Prostate gland (tissue), 2 donors: ENCODE data around the gene CYCS.
A peak's percentile ranks its signal among the peaks of the same experiment; 100 is the strongest.

Source experiments
- POLR2A ChIP-seq: fragments of 450-650 bp; IDR thresholded peaks from one replicate; pipeline ENCODE4 v1.6.1; 2016; ENCODE audit warnings: antibody characterized with exemption, mild to moderate bottlenecking
- POLR2AphosphoS5 ChIP-seq: sonication (generic); formaldehyde crosslinking; IDR thresholded peaks from one replicate; pipeline ENCODE4 v1.6.1; 2017; ENCODE audit warnings: antibody characterized with exemption
- TF ChIP-seq, protein P1 (sequence below), 4 experiments: fragments of 200-600 bp in 2 of 4; fragments of 450-650 bp in 2 of 4; sonication (generic) in 2 of 4; IDR thresholded peaks; 1 replicate in 3 of 4; 2 replicates in 1 of 4; pipeline ENCODE4 v1.5.1; 2016 to 2019; ENCODE audit warnings: antibody characterized with exemption in 4 of 4, mild to moderate bottlenecking in 2 of 4, moderate library complexity in 2 of 4

DNA sequence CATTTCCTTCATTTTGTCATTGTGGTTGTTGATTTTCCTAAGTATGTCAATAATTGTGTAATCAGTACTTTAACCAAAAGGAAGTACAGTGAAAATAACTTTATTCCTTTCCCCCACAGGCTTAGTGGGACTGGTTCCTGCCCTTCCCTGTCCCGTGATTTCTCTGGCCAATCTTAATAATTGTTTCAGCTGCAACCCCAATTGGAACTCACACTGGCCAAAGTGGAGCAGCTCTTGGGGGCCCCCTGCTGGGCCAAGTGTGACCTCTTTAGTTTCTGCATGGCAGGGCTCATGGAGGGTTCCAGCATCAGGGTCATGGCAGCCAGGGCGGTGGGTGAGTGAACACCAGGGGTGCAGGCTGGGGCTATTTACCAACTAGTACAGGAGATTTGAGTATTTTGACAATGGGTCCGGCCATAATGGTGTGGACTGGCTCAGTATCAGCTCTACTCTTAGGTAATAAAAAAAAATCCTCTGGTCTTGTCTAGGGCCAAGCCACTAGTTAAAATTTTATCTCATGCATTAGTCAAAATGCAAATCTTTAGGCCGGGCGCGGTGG is 31.7 kb downstream of the CYCS start:
- TF ChIP-seq POLR2A (no peak), POLR2AphosphoS5 (no peak)
- TF ChIP-seq, protein P1, sequence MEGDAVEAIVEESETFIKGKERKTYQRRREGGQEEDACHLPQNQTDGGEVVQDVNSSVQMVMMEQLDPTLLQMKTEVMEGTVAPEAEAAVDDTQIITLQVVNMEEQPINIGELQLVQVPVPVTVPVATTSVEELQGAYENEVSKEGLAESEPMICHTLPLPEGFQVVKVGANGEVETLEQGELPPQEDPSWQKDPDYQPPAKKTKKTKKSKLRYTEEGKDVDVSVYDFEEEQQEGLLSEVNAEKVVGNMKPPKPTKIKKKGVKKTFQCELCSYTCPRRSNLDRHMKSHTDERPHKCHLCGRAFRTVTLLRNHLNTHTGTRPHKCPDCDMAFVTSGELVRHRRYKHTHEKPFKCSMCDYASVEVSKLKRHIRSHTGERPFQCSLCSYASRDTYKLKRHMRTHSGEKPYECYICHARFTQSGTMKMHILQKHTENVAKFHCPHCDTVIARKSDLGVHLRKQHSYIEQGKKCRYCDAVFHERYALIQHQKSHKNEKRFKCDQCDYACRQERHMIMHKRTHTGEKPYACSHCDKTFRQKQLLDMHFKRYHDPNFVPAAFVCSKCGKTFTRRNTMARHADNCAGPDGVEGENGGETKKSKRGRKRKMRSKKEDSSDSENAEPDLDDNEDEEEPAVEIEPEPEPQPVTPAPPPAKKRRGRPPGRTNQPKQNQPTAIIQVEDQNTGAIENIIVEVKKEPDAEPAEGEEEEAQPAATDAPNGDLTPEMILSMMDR (IDR thresholded peaks at IDR 0.05): peak; percentile 18 to 59 (median 40)
